ENCODE results near the gene RNF224.

The RNF224 gene

DNA sequence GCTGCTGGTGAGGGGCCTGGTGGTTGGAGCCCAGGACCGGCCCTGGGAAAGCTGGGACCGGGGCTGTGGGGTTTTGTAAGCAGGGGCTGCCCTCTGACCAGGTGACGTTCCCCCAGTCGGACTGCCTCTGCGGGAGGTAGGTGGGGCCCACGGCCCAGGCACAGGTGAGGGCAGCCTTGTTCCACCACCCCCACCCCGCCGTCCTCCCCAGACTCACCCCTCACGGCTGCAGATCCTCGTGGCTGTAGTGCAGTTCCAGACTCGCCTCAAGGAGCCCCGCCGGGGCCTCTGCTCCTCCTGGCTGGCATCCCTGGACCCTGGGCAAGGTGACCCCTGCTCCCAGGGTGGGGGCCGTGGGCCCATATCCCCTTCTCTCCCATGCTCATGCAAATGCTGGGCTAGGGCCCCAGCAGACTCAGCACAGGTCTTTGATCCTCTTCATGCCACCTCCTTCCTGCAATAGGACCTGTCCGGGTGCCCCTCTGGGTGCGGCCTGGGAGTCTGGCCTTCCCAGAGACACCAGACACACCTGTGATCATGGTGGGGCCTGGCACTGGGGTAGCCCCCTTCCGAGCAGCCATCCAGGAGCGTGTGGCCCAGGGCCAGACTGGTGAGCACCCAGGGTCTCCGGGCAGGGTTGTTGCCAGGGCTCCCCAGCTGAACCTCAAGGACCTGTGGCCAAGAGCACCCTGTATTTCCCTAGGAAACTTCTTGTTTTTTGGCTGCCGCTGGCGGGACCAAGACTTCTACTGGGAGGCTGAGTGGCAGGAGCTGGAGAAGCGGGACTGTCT lies 11.9 kb upstream of the RNF224 start:
- no peak for DNase-seq (ENCODE audit: low read depth)

DNA sequence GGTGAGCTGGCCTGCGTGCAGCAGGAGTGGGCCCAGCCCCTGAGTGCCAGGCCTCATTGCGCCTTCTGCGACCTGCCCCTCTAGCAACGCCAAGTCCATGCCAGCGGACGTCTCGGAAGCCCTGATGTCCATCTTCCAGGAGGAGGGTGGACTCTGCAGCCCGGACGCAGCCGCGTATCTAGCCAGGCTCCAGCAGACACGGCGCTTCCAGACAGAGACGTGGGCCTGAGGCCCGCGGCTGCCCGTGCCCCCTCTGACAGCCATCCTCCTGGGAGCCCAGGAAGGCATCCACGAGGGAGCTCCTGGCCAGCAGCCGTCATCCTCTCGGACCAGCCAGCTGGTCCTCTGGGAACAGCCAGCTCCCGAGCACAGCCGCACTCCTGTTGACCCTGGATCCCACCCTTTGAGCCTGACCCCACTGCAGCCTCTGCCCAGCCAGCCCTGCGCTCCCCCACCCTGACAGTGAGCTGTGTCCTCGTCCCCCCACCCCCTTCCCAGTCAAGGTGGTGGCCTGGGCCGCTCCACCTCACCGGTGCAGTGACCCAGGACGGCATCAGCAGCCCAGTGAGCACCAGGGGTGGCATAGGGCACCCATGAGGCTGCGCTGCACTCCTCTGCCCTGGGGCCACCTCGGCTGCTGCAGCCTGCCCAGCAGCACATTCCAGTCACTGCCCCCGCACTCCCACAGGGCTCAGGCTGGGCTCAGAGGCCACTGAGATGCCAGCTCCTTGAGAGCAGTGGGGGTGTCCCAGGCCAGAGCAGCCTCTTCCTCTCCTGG lies 10.9 kb upstream of the RNF224 start:
- no peak for DNase-seq (ENCODE audit: low read depth)

DNA sequence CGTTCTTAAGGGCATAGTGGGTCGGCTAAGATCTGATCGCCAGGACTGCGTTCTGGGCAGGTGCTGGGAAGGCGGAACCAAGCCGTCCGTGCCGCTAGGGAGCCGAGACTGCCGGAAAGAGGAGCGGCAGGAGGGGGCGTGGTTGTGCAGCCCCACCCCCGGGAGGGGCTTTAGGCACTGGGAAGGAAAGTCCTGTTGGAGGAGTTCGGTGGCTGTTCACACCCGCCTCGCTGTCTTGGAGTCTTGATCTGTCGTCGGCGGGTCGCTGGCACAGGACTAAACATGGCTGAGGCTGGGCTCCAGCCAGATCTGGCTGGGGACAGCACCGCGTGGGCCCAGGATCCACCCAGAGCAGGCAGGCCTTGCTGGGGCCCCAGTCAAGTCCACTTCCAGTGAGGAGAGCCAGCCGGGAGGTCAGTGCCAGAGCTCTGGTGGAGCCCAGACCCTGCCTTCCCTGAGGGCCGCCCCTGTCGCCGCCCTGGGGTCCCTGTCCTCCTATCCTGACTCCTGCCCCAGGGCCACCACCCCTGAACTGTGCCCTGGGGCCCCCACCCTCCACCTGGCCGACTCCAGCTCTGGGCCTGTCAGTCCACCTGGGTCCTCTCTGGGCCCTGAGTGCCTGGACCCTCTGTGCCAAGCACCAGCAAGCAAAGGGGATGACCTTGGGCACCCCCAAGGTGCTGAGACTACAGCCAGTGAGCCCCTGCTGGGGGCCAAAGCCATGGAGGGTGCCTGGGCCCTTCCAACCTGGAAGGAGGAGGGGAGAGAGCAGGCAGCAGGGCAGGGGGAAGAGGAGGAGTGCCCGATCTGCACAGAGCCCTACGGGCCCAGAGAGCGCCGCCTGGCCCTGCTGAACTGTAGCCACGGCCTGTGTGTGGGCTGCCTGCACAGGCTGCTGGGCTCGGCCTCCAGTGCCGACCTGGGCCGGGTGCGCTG lies 9.8 kb upstream of the RNF224 start:
- no peak for DNase-seq (ENCODE audit: low read depth)

DNA sequence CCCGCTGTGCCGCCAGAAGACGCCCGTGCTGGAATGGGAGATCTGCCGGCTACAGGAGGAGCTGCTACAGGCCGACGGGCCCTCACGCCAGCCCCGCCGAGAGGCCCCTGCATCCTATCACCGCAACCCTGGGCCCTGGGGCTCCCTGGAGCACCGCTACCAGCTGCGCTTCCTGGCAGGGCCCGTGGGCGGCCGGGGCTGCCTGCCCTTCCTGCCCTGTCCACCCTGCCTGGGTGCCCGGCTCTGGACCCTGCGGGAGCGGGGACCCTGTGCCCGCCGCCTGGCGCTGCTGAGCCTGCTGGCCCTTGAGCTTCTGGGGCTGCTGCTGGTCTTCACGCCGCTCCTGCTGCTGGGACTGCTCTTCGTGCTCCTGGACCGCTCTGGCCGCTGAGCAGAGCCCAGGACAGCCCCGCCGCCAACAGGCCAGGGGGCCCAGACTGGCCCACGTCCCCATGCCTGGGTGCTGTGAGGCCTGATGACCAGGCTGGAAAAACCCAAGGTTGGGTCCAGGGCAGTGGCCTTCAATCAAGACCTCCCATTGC lies 9.0 kb upstream of the RNF224 start:
- DNase-seq (ENCODE audit: low read depth), result no peak

DNA sequence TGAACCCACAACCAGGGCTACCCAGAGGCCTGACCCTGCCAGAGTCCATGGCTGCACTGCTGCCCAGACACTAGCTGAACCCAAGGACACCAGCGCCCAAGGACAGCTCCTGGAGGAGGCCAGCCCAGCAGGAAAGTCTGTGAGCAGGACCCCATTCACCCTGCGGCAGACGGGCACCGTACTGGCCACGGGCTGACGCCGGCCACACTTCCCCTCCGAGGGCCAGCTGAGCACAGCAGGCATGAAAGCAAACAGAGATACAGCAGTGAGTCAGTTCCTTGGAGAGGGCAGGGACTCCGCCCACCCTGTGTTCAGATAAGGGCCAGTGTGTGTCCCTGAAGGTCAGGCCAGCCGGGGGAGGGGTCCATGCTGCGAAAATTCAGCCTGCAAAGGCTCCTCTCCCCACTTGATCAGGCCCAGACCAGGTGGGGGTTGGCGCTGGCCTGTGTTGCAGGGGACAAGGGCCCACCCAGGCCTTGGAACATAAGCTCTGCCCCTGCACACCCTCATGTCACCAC lies 8.5 kb upstream of the RNF224 start:
- DNase-seq (ENCODE audit: low read depth), result no peak

DNA sequence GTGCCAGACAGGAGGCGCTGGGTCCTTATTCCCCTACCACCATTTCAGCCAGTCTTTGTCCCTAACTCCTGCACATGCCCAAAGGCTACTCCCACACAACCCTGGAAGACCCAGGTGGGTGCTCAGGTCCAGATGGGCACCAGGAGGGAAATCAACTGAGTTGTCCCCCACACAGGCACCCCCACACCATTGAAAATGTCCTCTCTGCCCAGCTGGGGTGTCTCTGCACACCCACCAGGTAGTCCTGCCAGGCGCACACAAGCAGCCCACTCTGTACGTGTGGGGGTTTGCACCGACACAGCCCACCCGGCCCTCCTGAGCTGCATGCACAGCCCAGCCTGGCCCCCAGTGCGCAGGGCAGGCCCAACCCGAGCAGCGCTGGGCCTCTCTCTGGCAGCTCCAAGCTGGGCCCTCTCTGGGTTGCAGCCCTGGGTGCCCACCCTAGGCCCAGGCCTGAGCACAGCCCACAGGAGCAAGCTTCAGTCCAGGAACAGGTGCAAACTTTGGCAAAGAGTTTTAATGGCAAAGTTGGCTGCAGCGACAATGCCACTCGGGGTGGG lies 7.5 kb upstream of the RNF224 start:
- DNase-seq (ENCODE audit: low read depth), result no peak

DNA sequence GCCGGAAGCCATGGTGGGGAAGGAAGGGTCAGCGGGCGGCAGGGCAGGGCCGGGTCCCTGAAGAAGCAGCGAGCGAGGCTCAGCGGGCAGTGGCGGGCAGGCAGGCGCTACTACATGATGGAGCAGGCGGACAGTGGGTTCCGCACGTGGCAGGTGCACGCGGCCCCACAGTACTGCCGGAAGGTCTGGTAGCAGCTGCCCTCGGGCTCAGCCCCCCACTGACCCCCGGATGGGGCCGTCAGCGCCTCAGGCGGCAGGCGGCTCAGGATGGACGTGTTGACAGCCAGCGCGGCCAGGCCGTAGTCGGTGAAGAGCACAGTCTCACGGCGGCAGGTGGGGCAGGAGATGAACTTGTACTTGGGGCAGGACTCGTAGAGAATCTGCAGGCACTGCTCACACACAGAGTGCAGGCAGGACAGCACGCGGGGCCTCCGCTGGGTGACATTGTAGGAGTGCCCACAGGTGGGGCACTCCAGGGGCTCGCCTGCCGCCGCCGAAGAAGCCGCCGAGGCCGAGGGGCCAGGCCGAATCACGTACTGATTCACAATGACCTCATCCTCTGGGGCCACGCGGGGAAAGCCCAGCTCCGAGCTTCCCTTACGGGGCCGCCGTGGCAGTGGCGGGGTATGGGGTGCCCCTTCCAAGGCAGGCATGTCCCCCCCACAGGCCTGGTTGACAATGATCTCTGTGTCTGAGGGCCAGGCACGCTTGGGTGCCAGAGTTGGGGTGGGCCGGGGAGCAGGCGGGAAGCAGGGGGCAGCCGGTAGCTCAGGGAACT lies 6.8 kb upstream of the RNF224 start:
- no peak for DNase-seq (ENCODE audit: low read depth)

DNA sequence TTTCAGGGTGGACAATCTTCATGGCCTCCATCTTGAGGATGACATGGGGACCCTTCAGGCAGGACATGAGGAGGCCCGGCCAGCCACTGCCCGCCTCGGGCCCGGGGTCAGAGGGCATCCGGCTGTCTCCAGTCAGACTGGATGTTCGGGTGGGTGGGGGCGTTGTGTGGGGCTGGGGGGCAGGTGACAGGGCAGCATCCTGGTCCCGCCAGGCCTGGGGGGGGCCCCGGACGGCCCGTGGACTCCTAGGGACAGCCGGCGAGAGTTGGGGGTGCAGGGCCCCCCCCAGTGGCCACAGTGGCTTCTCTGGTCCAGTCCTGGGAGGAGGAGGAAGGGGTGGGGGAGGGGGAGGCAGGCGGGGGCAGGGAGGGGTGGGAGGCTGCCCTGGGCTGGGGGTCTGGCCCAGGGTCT lies 6.2 kb upstream of the RNF224 start:
- no peak for DNase-seq (ENCODE audit: low read depth)

DNA sequence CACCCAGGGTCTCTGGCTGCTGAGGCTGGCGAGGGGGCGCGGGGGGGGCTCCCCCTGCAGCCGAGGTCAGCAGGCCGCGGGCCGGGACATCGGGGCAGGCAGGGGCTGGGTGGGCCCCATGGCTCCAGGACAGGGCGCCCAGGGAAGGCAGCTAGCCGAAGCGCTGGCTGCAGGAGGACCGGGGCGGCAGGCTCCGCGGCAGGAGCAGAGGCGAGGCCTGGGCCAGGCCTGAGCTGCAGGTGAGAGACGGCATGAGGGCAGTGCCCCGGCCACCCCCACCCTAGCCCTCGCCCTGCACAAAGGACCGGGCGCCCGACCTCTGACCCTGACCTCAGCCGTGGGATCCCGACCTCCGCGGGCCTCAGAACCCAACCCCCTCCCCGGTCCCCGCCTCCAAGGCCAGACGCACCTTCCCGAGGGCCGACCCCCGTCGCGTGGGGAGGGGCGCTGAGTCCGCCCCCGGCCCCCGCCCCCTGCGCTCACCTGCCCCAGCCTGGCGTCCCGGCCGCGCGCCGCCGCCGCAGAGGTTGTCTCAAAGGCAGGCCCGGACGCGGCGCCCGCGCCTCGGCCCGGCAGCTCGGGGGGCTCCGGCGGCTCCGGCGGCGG lies 5.7 kb upstream of the RNF224 start:
- no peak for DNase-seq (ENCODE audit: low read depth)

DNA sequence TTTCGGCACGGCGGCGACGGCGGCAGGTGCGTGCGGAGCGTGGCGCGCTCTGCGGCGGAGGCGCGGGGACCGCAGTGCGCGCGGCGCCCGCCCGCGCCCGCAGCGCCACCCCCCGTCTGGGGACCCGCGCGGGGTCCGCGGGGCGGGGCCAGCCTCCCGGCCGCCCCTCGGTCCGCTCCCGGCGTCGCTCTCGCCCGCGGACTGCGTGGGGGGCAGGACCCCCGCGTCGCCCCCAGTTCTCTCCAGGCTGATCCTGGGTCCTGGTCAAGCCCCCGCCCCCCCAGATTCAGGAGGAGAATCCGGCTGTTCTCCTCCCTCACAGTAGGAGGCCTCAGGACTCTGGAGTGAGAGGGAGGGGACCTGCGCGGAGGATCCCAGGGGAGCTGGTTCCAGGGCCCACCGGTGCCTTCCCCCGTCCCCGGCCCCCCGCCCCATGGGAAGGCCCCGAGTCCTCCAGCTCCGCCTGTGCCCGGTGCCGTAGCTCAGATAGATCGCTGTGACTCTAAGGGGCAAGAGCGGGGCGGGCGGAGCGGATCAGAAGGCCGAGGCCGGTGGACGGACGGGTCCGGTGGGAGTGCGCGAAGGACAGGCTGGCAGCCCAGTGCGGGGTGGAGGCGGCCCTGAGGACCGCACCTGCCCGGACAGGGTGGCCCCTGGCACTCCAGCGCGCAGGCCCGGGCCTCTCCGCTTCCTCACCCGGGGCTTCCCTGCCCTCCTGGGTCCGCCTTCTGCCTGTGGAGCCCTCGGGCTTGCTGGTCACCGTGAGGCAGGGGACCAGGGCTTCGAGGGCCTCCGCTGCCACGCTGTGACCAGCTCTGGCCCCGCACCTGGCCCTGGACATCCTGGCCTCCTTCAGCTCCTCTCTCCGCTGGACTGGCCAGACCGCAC lies 4.9 kb upstream of the RNF224 start, which contains the start of gene RNF208:
Gene RNF208, minus strand, starts transcription at position 51 of the 888 bp plus-strand sequence. CDS start 1,028 bp downstream, outside the sequence.
- DNase-seq (ENCODE audit: low read depth), result no peak

DNA sequence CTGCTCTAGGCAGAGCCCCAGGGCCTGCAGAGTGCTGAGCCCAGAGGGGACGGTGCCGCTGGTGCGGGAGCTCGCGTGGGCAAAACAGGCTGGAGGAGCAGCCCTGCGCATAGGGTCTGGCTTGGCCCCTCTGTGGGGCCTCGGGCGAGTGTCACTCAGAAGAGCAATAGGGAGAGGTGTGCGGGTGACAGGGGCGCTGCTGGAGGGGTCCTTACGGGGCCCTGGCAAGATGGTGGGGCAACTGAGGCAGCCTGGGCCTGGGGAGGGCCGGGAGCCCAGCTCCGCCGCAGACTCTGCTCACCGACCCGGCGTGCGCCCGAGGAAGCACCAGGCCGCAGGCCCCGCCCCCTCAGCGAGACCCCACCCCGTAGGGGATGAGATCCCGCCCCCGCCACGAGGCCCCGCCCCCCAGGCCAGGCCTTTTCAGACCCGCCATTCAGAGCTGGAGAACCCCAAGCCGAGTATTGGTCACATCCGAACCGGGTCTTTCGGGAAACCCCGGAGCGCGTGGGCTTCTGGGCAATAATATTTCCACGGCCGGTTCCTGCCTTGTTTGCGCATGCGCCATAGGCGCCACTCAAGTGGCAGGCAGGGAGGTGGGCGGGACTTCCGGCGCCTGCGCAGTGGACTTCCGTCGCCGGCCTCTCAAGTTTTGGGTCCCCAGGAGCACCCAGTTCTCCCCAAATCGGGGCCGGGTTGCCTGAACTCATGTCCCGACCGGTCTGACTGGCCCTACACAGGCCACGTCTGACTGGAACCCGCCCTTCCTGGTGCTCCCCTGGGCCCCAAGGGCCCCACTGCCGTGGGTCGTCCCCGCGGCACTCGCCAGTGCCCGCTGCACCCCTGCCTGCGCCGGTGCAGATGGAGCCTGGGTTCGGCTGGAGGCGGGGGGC lies 4.0 kb upstream of the RNF224 start:
- peak; percentile 86 for DNase-seq (ENCODE audit: low read depth)

DNA sequence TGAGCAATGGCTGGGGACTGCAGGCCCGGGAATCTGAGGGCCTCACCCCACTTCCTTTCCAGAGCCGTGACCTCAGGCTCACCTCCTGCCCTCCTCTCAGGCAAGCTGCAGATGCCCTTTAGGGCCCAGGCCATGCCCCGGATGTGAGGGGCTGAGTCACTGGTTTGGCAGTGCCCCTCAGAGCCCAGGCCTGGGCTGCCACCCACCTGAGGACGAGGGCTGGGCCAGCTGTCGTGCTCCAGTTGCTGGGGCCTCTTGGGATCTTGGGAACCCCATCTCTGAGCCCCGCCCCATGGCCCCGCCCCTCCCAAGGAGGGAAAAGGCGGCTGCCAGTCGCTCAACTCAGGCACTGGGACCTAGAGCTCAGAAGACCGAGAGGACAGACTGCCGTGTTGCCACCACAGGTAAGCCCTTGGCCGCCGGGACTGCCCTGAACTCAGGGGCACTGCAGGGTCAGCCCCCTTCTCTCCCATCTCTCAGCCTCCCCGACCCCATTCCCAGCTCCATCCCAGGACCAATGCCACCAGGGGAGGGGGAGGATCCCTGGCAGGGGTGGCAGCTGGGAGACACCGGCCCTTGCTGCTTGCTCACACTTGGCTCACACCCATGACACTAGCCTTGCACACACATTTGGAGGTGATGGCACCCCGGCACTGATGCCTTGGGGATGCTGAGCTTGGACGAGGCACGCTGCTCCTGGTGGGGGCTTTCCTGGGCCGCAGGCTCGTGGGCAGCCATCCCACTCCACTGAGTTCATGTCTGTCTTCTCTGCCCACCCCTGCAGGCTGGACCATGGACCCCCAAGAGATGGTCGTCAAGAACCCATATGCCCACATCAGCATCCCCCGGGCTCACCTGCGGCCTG lies 2.2 kb upstream of the RNF224 start, which contains the start of gene CYSRT1:
Gene CYSRT1, plus strand, starts transcription at position 345 of the 865 bp plus-strand sequence. Its CDS starts 448 bp downstream, at position 793.
- no peak for DNase-seq (ENCODE audit: low read depth)

DNA sequence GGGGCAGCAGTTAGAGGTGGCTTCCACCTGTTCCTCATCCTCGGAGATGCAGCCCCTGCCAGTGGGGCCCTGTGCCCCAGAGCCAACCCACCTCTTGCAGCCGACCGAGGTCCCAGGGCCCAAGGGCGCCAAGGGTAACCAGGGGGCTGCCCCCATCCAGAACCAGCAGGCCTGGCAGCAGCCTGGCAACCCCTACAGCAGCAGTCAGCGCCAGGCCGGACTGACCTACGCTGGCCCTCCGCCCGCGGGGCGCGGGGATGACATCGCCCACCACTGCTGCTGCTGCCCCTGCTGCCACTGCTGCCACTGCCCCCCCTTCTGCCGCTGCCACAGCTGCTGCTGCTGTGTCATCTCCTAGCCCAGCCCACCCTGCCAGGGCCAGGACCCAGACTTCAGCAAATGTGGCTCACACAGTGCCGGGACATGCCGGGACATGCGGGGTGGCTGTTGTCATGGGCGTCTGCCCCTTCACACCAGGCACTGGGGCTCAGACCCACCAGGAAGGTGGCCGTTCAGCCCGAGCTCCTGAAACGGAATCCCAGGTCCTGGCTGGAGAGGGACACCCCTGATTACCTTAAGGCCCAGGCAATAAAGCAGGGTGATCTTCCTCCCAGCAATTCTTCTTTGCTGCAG lies 1.5 kb upstream of the RNF224 start:
- DNase-seq (ENCODE audit: low read depth), result no peak

DNA sequence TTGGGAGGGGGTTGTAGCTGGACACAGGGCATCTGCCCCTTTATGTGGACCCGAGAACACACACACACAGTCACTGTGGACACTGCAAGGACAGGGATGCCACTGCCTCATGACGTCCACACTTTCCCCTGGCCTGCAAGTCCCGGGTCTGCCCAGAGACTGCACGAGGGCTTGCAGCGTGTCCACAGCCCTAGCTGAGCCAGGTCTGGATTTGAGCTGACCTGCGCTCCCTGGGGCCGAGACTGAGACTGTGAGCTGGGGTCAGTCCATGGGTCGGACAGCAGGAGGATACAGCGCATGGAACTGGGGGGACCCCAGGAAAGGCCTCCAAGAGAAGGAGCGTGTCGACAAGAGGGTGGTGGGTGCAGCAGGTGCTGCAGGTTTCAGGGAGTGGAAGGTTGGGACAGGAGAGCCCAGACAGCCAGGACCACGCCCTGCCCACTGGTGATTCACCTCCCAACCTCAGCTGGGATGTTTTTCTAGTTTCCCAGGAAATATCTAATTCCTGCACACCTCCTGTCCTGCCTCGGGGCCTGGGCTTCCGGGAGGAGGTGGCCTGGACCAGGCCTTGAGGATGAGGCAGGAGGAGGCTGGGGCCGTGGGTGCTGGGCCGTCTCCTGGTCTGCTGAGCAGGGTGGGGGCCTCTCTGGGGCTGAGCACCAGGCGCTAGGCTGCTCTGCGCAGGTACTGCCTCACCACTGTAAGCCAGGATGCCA lies 806 bp upstream of the RNF224 start:
- no peak for DNase-seq (ENCODE audit: low read depth)

DNA sequence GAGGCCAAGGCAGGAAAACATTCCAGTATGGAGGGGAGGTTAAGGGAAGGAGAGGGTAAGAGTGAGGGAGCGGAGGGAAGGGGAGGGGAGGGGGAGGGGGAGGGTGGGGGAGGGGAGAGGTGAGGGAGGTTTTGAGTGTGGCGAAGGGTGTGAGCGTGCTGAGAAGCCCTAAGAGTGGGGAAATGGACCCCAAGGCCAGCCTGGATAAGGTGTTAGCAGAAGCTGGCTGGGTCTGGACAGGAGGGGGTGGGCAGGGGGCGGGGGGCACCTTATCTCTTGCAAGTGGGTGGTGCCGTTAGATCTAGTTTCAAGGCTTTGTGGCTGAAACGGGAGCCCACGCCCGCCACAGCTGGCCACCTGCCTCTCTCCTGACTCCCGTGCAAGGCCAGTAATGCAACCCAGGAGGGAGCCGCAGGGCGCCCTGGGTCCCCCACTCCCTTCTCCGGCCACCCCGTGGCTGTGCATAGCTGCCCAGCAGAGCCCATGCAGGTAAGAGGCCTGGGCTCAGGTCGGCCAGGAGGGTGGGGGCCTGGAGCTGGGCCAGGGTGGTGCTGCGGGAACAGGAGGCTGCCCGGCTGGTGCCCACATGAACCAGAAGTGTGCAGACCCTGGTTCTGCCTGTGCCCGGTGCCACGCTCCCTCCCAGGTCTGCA lies 677 bp downstream of the RNF224 start:
- DNase-seq (ENCODE audit: low read depth), result no peak
